Left cardiac atrium (tissue), 4 donors: Measurements from ENCODE around the gene IL1F10. TPM values are rescaled to one million over a fixed set of nuclear protein-coding genes. Genes with fewer than 3 reads are reported as not detected.

Source experiments
- ATAC-seq, 2 donors: fragments of 200-7000 bp; cut with Tn5 transposase; one replicate each; pipeline ENCODE4 v1.9.1; 2020; ENCODE audit warnings: mild to moderate bottlenecking in 2 of 2, moderate library complexity in 2 of 2
- DNase-seq: peaks from one replicate; pipeline ENCODE4 v3.0.0-alpha.2; 2020
- intact Hi-C, 2 donors: fragments of 100-400 bp; cut with DNase I; formaldehyde crosslinking; loops; one replicate each; pipeline versions ENCODE4 v1.14.1 to v1.15.1; 2022 to 2023
- total RNA-seq, 2 donors: library from RNA; stranded (reverse); fragmentation: NEBNext Ultra II Directional; extraction: Animal tissue kit (Norgen Biotek cat#: 25700); gene quantifications; one replicate each; pipeline ENCODE4 v1.2.1, GENCODE V29; 2021
- donor health status: DM: no; HTN: yes; CAD: no.
- donor health status: DM: no; HTN: yes; CAD: no; lungs with severe emphysema.
- donor health status: DM: yes; HTN: yes; CAD: no.
- donor health status: Dilated cardiomyopathy.

IL1F10 gene
- total RNA-seq, 2 donors from 2014 or later = not detected

GRCh38 chr2:113058411-113058994 lies 9.3 kb upstream of the IL1F10 start:
- ATAC-seq (no peak), DNase-seq (no peak)
- intact Hi-C loops = no loop called here

GRCh38 chr2:113058998-113059960 lies 8.5 kb upstream of the IL1F10 start, which contains the start of gene IL36RN:
TSS of gene IL36RN (plus strand) at chr2:113059198. CDS start at chr2:113059439, 241 bp downstream.
- intact Hi-C loops = no loop called here
- DNase-seq = no peak
- no peak for ATAC-seq

- no peak for DNase-seq
- no peak for ATAC-seq
- intact Hi-C loops = no loop called here
These were observed 7.4 kb upstream of the IL1F10 start for GRCh38 chr2:113060396-113060795.

DNA sequence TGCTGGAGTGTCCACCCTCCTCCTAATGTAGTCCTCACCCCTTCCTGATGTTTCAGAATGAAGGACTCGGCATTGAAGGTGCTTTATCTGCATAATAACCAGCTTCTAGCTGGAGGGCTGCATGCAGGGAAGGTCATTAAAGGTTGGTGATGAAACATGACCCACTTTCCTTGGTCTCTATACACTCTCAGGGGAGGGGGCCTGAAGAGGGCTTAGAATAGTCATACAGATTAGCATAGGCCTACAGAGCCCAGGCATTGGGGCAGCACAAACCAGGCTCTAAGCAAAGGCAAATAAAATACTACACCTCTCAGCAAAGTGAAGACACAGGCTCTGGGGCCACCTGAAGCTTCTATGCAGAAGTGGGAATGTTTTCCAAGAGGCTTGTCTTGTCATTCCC lies 7.0 kb upstream of the IL1F10 start:
- DNase-seq = no peak
- ATAC-seq = no peak
- intact Hi-C loops = no loop called here

DNA sequence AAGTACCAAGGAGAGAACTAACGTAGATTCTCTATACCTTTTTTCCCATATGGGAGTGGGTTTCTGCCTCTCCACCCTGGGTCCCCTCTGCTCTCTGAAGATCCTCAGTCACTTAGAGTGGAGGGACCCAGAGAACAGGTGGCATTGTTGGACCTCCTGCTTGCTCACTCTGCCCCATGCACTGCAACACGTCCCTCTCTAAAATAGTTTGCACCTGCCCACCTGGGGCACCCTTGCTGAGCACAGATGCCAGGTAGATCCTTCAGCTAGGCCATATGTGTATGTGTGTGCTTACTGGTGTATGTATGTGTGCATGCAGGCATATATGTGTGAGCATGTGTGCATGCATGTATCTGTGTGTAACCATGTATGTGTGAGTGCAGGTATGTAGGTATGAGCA lies 6.5 kb upstream of the IL1F10 start:
- no peak for ATAC-seq
- intact Hi-C loops = no loop called here
- DNase-seq = no peak

DNA sequence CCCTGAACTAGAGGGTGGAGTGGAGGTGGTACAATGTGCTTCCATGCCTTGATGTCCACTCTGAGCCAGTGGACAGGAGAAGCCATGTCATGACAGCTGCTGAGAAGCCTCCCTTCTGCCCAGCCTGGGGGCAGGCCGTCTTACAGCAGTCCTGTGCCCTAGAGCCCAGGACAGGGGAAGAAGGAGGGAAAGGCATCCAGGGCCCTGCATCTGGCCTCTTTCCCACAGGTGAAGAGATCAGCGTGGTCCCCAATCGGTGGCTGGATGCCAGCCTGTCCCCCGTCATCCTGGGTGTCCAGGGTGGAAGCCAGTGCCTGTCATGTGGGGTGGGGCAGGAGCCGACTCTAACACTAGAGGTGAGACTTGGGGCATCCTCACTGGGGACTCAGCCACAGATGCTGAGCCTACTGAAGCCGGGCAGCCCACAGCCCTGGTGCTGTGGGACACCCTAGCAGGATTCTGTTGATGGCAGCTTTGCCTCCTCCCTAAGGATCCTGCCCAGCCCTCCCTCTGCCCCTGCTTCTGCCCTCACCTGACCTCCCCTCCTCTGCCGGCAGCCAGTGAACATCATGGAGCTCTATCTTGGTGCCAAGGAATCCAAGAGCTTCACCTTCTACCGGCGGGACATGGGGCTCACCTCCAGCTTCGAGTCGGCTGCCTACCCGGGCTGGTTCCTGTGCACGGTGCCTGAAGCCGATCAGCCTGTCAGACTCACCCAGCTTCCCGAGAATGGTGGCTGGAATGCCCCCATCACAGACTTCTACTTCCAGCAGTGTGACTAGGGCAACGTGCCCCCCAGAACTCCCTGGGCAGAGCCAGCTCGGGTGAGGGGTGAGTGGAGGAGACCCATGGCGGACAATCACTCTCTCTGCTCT lies 5.6 kb upstream of the IL1F10 start:
- ATAC-seq (no peak), DNase-seq (no peak)
- intact Hi-C loops = no loop called here

- DNase-seq = no peak
- intact Hi-C loops = no loop called here
- ATAC-seq = no peak
These were observed 3.5 kb upstream of the IL1F10 start for GRCh38 chr2:113064281-113064680.

GRCh38 chr2:113064898-113065297 lies 2.9 kb upstream of the IL1F10 start:
- DNase-seq (no peak), ATAC-seq (no peak)
- intact Hi-C loops = no loop called here

DNA sequence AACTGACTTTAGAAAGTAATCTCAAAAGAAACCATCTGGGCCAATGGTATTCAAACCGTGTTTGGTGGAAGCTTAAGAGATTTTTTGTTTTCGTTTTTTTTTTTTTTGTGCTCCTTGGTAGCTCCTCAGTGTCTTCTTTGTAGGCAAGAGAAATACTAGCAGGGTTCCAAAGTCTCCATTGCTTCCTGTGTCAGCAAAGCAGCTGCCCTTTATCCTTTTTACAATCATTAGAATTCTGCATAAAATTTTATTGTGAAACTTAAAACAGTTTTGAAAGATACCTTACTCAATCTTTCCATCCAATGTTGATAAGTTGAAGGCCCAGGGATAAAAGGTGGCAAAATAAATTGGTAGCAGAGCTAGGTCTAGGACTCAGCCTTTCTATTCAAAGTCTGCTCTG lies 479 bp downstream of the IL1F10 start:
- intact Hi-C loops = no loop called here
- DNase-seq (no peak), ATAC-seq (no peak)

DNA sequence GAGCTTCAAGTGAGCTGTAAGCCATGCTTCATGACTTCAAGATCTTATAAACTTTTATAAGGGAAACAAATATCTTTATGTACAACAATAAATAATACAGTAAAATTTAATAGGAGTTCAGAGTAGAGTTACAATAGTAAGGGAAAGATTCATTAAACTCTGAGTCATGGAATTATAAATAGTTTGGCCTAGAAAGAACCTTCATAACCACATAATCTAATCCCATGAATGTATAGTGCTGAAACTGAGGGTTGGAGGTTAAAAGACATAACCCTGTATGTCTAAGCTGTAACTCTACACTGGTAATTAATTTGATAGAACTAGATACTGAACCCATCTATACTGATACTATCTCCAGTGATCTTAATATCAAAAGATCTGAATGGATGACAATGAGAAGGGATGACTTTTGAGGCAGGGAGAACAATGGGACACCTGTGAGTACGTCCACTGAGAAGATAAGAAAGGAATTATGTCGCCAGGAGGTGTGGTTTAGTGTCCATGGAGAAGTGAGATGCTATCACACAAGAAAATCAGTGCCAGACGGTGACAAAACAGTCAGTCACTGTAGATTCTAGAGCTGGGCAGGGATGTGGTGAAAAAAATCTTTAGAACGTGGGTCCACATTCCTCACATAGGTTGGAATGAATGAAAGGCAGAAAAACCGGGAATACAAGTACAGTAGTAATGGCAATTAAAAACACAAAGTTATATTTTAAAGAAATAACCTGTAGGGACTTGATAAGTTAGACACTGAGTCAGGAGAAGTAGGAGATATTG lies 1.1 kb downstream of the IL1F10 start:
- intact Hi-C loops = no loop called here
- DNase-seq (no peak), ATAC-seq (no peak)

GRCh38 chr2:113069676-113070605 lies 2.2 kb downstream of the IL1F10 start:
- intact Hi-C loops = no loop called here
- DNase-seq (no peak), ATAC-seq (no peak)

GRCh38 chr2:113070606-113070975 lies 2.8 kb downstream of the IL1F10 start:
- ATAC-seq (no peak), DNase-seq (no peak)
- intact Hi-C loops = no loop called here

- intact Hi-C loops = no loop called here
- ATAC-seq = no peak
- no peak for DNase-seq
These were observed 4.8 kb downstream of the IL1F10 start for GRCh38 chr2:113072584-113072983.

DNA sequence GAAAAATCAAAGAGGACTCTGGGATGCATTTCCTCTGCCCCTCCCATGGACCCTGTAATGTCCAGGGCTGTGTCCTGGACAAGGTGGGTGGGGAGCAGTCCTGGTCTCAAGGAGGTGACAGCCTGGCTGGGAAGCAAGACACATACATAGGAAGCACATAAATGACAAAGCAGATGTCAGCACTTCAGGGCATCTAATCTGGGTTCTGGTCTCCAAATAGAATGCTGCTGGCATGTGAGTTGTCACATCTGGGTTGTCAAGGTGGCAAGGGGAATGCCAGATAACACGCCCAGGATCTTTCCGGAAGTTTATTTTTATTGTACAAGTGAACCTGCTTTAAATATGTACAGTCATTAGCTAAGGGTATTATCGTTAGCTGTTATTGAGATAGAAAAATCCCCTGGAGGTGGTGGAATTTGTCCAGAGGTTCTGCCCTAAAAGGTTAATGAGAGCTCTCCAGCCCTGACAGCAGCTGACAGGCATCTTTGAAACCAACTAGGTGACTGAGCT lies 5.6 kb downstream of the IL1F10 start:
- DNase-seq (no peak), ATAC-seq (no peak)
- intact Hi-C loops = no loop called here

DNA sequence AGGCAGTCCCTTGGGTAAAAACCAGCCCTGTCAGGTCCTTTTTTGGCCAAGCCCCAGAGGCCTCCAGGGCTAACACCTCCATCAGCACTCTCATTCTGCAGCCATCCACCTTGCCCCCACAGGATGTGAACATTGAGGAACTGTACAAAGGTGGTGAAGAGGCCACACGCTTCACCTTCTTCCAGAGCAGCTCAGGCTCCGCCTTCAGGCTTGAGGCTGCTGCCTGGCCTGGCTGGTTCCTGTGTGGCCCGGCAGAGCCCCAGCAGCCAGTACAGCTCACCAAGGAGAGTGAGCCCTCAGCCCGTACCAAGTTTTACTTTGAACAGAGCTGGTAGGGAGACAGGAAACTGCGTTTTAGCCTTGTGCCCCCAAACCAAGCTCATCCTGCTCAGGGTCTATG lies 7.3 kb downstream of the IL1F10 start:
- intact Hi-C loops = no loop called here
- DNase-seq = no peak
- no peak for ATAC-seq

DNA sequence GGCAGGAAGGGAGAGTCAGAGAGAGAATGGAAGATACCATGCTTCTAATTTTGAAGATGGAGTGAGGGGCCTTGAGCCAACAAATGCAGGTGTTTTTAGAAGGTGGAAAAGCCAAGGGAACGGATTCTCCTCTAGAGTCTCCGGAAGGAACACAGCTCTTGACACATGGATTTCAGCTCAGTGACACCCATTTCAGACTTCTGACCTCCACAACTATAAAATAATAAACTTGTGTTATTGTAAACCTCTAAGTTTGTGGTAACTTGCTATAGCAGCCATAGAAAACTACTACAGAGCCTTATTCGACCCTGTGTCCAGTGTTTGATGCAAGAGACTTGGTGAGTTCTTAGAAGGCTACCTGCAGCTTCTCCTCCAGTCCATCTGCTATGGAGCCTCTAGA lies 7.8 kb downstream of the IL1F10 start:
- intact Hi-C loops = no loop called here
- ATAC-seq (no peak), DNase-seq (no peak)

GRCh38 chr2:113076954-113077669 lies 9.3 kb downstream of the IL1F10 start:
- ATAC-seq (no peak), DNase-seq (no peak)
- intact Hi-C loops = no loop called here
